Stimulated activated CD8-positive, alpha-beta memory T cell treated with anti-CD3 and anti-CD28 coated beads, Interleukin-7, amount 100 ng/mL, for 4 hours (primary cell): ENCODE results near the gene ZNF324B.
"Not testable (repeated sequence)": the region's sequence is repeated elsewhere in the genome, so short reads cannot be mapped to it uniquely, and the experiment has no call there.

Experiments used
- DNase-seq, 2 donors: peaks; one replicate each; pipeline ENCODE4 v3.0.0-alpha.2; 2020; ENCODE audit warnings: low read depth in 2 of 2

The ZNF324B gene

GRCh38 chr19:58455306-58455705 lies 3.9 kb downstream of the ZNF324B start:
- no peak for DNase-seq

- DNase-seq = no peak
These were observed 4.7 kb downstream of the ZNF324B start for GRCh38 chr19:58456111-58456510.

GRCh38 chr19:58460039-58460438 lies 8.6 kb downstream of the ZNF324B start:
- DNase-seq = no peak

DNA sequence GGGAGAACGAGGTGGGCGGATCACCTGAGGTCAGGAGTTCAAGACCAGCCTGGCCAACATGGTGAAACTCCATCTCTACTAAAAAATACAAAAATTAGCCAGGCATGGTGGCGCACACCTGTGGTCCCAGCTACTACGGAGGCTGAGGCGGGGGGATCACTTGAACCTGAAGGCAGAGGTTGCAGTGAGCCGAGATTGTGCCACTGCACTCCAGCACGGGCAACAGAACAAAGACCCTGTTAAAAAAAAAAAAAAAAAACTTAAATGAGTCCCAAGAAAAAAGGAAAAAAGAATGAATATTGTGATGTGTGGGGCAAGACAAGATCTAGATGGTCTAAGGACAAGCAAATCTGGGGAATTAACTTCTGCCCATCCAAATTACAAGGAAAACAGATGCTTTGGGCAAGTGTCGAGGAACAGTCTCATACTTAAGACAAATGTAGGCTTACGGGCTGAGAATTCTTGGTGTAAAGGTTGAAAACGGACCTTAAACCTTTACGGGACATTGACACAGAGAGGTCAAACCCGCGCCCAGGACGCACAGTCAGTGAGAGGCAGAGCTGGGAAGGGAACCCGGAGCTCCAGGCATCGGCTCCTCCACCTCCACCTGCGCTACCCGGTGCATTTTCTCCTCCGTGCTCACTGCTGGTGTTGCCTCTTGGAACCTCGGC lies 14.8 kb downstream of the ZNF324B start:
- no peak for DNase-seq

- peak; percentile 95 to 97 for DNase-seq
These were observed 15.6 kb downstream of the ZNF324B start, which contains the start of gene ZNF324 for GRCh38 chr19:58466760-58467589. TSS of gene ZNF324 (plus strand) at chr19:58467080. CDS start at chr19:58469186, 2,106 bp downstream.

- DNase-seq = no peak
These were observed 16.9 kb downstream of the ZNF324B start for GRCh38 chr19:58468216-58468839.

DNA sequence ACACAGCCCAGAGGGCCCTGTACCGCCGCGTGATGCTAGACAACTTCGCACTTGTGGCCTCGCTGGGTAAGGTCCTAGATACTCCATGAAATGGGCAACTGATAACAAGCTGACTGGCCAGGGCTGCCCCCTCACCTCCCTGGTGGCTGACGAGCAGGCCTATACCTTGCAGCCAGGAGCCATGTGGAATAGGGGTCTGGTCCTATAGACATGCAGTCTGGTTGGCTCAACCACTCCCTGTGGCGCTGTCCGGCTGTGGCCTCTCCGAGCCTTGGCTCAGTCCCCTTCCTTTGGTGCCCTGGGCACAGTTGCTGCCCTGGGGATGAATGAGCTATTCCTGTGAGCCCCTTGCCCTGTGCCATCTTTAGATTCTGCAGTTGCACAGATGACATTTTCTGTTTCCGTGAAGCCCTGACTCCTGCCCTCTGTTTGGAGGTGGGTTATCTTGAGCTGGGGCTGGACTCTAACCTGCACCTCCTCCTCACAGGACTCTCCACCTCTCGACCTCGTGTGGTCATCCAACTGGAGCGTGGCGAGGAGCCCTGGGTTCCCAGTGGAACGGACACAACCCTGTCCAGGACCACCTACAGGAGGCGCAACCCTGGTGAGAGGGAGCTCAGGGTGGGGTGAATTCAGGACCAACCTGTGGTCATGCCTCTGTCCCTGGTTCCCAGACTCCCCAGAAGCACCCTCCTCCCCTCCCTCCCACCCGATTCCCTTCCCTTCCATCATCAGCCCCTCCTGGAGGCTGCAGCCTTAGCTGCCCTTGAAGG lies 18.0 kb downstream of the ZNF324B start:
- DNase-seq = no peak

- DNase-seq = not testable (repeated sequence)
These were observed 19.6 kb downstream of the ZNF324B start for GRCh38 chr19:58470837-58471543.

- no peak for DNase-seq
These were observed 20.3 kb downstream of the ZNF324B start for GRCh38 chr19:58471736-58472135.

- no peak for DNase-seq
These were observed 22.4 kb downstream of the ZNF324B start for GRCh38 chr19:58473775-58474174.

DNA sequence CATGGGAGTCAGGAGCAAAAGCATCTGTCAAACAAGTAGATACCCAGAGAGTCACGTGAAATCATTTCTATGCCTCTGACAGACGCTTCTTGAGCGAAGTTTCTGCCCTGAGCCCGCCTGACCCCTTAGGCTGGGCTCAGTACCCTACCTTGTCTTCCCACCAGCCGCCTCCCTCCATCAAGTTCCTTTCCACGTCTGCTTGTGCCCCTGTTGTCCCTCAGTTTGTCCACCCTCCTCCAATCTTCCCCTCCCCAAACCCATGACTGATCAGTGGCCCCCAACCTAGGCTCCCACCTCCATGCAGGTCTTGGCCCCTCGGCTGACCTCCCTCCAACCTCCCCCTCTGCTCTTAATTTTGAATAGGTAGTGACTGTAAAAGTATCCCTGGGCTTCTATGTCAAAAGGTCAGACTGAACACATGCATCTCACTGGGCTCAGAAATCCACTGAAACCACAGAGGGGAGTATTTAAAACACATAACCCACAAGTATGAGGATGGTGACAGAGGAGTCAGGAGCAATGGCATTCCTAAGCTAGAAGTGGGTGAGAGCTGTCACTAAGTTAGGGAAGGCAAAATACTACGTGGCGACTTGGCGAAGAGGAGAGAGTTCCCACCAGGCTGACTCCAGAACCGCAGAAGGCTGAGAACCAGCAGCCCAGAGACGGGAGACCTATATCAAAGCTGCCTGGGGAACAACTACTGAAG lies 23.0 kb downstream of the ZNF324B start:
- DNase-seq = no peak

DNA sequence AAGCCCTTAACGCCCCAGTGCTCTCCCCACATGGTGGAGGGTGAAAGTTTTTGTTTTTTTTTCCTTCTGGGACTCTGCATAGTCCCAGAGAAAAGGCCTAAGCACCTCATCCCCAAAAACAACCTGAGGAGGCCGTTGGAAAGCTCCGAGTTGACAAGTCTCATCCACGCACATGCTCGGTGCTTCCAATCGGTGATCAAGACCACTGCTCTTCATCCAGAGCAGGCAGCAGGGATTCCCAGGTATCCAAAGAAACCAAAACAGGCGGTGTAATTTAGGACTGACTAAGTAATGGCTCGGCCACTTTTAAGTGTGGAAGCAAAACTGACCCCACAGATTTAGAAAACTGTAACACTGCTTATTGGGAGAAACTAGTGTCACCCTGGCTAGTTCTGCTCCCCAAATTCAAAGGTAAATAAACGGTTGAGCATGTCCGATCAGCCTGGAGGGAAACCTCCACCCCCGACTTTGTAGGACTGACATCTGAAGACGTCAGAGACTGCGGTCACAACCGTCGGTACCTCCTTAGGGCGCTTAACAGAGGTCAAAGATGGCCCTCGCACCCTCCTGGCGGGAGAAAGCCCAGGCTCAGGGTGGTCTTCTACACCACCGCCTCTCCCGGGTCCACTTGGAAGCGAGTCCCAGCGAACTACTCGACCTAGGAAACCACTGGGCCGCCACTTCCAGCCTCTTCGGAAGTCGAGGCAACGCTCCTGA lies 23.7 kb downstream of the ZNF324B start:
- DNase-seq = no peak

DNA sequence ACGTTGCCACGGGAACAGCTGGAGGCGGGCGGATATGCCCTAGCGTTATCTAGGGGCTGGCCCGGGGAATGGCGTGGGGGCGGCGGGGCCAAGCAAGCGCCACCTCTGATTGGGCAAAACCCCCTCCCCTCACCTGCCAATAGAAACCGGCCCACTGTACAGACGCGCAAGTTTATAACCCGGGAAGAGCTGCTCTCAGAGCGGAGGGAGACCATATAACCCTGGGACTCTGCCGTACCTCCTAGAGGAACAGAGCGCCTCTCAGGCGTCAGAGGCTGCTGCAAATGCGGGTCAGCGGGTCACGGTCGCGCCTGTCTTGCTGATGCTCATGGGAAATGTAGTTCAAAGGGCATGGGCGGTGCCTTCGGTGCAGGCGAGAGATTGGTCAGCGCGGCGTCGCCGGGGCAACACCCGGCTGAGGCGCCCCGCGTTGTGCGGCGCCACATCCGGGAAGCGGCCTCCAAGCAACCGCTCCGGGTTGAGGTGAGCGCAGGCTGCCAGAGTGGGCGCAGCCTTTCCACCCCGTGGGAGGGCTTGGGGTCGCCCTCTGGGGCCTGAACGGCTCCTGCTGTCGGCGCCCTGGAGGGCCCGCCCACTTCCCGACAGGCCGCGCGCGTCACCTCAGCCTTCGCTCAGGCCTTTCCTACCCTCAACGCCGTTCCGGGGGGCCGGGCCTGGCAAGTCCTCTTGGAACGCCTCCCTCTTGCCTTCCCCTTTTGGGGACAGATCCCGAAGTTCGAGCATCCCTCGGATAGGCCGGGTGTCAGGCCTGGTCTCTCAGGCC lies 24.5 kb downstream of the ZNF324B start, which contains the start of gene ZNF446:
Gene ZNF446 (plus strand): TSS at position 639 of the 784 bp plus-strand sequence. CDS start 867 bp downstream, outside the sequence.
- peak; percentile 94 to 96 for DNase-seq

GRCh38 chr19:58476498-58477015 lies 25.1 kb downstream of the ZNF324B start:
- no peak for DNase-seq

- no peak for DNase-seq
These were observed 25.7 kb downstream of the ZNF324B start for GRCh38 chr19:58477130-58477529.

- DNase-seq = no peak
These were observed 26.4 kb downstream of the ZNF324B start for GRCh38 chr19:58477871-58478270.

DNA sequence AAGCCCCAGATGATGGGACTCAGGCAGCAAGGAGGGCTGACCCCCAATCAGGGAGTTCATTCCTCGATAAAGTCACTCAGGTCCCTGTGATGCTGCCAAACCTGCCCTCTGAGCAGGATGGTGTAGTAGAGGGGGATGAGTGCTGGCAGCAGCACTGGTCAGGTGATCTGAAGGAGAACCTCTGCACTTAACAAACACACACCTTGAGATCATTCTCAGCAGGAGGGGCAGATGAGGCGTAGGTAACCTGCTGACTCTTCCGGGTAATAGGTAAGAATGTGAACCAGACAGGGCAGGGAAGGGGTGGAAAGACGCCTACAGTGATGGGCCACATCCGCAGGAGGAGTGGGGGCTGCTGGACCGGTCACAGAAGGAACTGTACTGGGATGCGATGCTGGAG lies 27.9 kb downstream of the ZNF324B start:
- no peak for DNase-seq

DNA sequence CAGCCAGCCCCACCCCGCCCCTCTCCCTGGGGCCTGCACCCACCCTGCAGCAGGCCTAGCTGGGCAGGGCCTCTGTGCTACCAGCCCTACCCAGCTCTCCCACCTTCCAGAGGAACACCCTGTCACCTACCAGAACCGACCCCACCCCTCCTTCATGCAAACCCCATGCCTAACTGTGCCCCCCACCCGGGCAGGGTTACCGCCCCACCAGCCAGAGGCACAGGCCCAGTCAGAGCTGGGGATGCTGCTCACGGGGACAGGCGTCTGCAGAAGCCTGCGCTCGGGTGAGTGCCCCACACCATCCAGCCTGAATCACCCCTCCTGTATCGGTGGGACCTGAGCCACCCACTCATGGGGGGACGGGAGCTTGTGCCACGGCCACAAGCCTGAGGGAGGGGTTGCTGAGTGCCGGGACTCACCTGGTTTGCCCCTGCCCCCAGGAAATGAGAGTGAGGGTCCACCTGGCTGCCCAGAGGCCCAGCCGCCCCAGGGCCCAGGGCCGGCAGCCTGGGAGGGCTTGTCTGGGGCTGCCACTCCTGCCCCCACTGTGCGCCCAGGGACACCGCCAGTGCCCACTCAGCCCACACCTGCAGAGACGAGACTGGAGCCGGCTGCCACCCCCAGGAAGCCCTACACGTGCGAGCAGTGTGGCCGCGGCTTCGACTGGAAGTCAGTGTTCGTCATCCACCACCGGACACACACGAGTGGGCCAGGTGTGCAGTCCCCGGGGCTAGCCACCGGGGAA lies 28.5 kb downstream of the ZNF324B start:
- DNase-seq = no peak
